GM18520 (cell line): ENCODE results near the gene CLDN20.
"Not testable (repeated sequence)": the region's sequence is repeated elsewhere in the genome, so short reads cannot be mapped to it uniquely, and the experiment has no call there.

Source experiments
- ATAC-seq: cut with Tn5 transposase; IDR thresholded peaks from one replicate; pipeline ENCODE4 v1.9.1; 2021; ENCODE audit not compliant: unreplicated experiment

CLDN20 gene

GRCh38 chr6:155268088-155268867 is 4.5 kb downstream of the CLDN20 start:
- ATAC-seq = not testable (repeated sequence)

GRCh38 chr6:155269765-155270164 is 6.0 kb downstream of the CLDN20 start:
- ATAC-seq = no peak

GRCh38 chr6:155270561-155271091 is 6.8 kb downstream of the CLDN20 start:
- no peak for ATAC-seq

- no peak for ATAC-seq
Observed at GRCh38 chr6:155271145-155271544, 7.3 kb downstream of the CLDN20 start.

GRCh38 chr6:155272353-155273232 is 8.8 kb downstream of the CLDN20 start:
- ATAC-seq = no peak

- ATAC-seq = no peak
Observed at GRCh38 chr6:155273431-155273830, 9.6 kb downstream of the CLDN20 start.

GRCh38 chr6:155274106-155274505 is 10.3 kb downstream of the CLDN20 start:
- no peak for ATAC-seq

GRCh38 chr6:155274533-155274932 is 10.7 kb downstream of the CLDN20 start:
- no peak for ATAC-seq

GRCh38 chr6:155275808-155276480 is 12.1 kb downstream of the CLDN20 start:
- ATAC-seq = no peak

- no peak for ATAC-seq
Observed at GRCh38 chr6:155276638-155277037, 12.8 kb downstream of the CLDN20 start.

- no peak for ATAC-seq
Observed at GRCh38 chr6:155278319-155279049, 14.7 kb downstream of the CLDN20 start.

GRCh38 chr6:155284775-155285174 is 21.0 kb downstream of the CLDN20 start:
- ATAC-seq = no peak

- ATAC-seq = no peak
Observed at GRCh38 chr6:155287762-155288161, 23.9 kb downstream of the CLDN20 start.

- no peak for ATAC-seq
Observed at GRCh38 chr6:155290491-155290890, 26.7 kb downstream of the CLDN20 start.

- ATAC-seq = no peak
Observed at GRCh38 chr6:155291291-155291690, 27.5 kb downstream of the CLDN20 start.

- no peak for ATAC-seq
Observed at GRCh38 chr6:155292711-155293110, 28.9 kb downstream of the CLDN20 start.

GRCh38 chr6:155297669-155298068 is 33.9 kb downstream of the CLDN20 start:
- ATAC-seq = no peak

- ATAC-seq = no peak
Observed at GRCh38 chr6:155301867-155302266, 38.1 kb downstream of the CLDN20 start.

GRCh38 chr6:155303361-155303870 is 39.6 kb downstream of the CLDN20 start:
- no peak for ATAC-seq

GRCh38 chr6:155306958-155307357 is 43.1 kb downstream of the CLDN20 start:
- no peak for ATAC-seq
